ENCODE results near the gene ARHGAP15. TPM values are rescaled to one million over a fixed set of nuclear protein-coding genes. Genes with fewer than 3 reads are reported as not detected.

The ARHGAP15 gene
- total and polyA plus RNA-seq, 4 donors, result 3.8 to 17.9 (median 13.2) TPM

DNA sequence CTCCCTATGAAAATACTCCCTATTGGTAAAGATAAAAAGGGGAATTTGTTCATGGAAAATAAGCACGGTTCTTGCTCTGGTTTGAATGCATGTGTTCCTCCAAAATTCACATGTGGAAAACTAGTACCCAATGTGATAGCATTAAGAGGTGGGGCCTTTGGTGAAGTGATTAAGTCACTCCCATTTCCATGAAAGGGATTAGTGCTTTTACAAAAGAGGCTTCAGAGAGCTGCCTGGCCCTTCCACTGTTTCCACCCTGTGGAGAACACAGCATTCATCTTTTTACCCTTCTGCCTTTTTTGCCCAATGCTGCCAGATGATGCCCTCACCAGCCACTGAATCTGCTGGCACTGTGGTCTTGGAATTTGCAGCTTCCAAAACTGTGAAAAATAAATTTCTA is 666.8 kb downstream of the ARHGAP15 start:
- Histone ChIP-seq H3K27me3 (ENCODE audit: control insufficient read depth in 4 of 4, insufficient read depth in 4 of 4, low read length in 3 of 4) (peaks cover 0 to 4% (median 0%) of the 10 kb centered on the region in 4 donors), H3K27ac (ENCODE audit: low read depth in 1 of 2, low read length in 2 of 2) (no peak overlapping the region), H3K9me3 (ENCODE audit: control insufficient read depth in 4 of 4, low read length in 3 of 4) (no peaks in the 10 kb centered on the region), H3K36me3 (ENCODE audit: control insufficient read depth in 4 of 4, insufficient read depth in 3 of 4, low read depth in 1 of 4, low read length in 3 of 4) (no peaks in the 10 kb centered on the region), H3K4me3 (ENCODE audit: low read depth in 1 of 3, low read length in 3 of 3) (no peak overlapping the region), H3K9ac (ENCODE audit: low read depth in 1 of 2, low read length in 2 of 2) (no peak overlapping the region), H3K4me1 (ENCODE audit: control insufficient read depth in 4 of 4, insufficient read depth in 4 of 4, low read length in 3 of 4) (no peaks in the 10 kb centered on the region)
- DNase-seq (ENCODE audit: low spot score), result no peak
- 87% methylated on average over 1 of the region's 1 CpG for WGBS
- no peak for TF ChIP-seq JUND (IDR thresholded peaks at IDR 0.05)
- TF ChIP-seq SP1 (IDR thresholded peaks at IDR 0.05), result no peak
- TF ChIP-seq, protein P1, sequence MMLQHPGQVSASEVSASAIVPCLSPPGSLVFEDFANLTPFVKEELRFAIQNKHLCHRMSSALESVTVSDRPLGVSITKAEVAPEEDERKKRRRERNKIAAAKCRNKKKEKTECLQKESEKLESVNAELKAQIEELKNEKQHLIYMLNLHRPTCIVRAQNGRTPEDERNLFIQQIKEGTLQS (IDR thresholded peaks at IDR 0.05), result no peak
- TF ChIP-seq, protein P2, sequence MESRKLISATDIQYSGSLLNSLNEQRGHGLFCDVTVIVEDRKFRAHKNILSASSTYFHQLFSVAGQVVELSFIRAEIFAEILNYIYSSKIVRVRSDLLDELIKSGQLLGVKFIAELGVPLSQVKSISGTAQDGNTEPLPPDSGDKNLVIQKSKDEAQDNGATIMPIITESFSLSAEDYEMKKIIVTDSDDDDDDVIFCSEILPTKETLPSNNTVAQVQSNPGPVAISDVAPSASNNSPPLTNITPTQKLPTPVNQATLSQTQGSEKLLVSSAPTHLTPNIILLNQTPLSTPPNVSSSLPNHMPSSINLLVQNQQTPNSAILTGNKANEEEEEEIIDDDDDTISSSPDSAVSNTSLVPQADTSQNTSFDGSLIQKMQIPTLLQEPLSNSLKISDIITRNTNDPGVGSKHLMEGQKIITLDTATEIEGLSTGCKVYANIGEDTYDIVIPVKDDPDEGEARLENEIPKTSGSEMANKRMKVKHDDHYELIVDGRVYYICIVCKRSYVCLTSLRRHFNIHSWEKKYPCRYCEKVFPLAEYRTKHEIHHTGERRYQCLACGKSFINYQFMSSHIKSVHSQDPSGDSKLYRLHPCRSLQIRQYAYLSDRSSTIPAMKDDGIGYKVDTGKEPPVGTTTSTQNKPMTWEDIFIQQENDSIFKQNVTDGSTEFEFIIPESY (IDR thresholded peaks at IDR 0.05), result no peak
- no peak for TF ChIP-seq TAF1 (conservative IDR thresholded peaks at IDR 0.05)
- no peak for TF ChIP-seq GABPA (IDR thresholded peaks at IDR 0.05 in 1 of 2, conservative IDR thresholded peaks at IDR 0.05 in 1 of 2)
- no peak for TF ChIP-seq HNF4G (IDR thresholded peaks at IDR 0.05)
- no peak for TF ChIP-seq HNF4A (conservative IDR thresholded peaks at IDR 0.05)
- TF ChIP-seq RXRA (IDR thresholded peaks at IDR 0.05), result no peak
- TF ChIP-seq, protein P3, sequence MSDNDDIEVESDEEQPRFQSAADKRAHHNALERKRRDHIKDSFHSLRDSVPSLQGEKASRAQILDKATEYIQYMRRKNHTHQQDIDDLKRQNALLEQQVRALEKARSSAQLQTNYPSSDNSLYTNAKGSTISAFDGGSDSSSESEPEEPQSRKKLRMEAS (IDR thresholded peaks at IDR 0.05), result no peak

DNA sequence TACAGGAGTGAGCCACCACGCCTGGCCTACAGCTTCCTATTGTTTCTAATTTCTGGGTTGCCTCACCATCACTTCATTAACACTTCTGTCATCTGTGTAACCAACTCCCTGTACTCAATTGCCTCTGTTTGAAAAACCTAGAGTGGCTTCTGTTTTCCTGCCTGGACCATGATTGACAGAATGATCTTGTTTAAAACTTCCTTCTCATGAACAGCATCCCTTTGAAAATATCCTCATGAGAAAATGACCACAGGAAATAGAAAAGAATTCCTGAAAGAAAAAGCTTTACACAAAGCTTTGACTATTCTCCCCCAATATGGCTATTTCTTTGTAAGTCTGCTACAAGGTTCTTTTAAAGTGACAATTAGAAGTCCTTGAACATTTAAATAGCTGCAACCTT is 672.3 kb downstream of the ARHGAP15 start:
- Histone ChIP-seq H3K27me3 (ENCODE audit: control insufficient read depth in 4 of 4, insufficient read depth in 4 of 4, low read length in 3 of 4) (peaks cover 0 to 4% (median 0%) of the 10 kb centered on the region in 4 donors), H3K4me3 (ENCODE audit: low read depth in 1 of 3, low read length in 3 of 3) (no peak overlapping the region), H3K27ac (ENCODE audit: low read depth in 1 of 2, low read length in 2 of 2) (no peak overlapping the region), H3K9ac (ENCODE audit: low read depth in 1 of 2, low read length in 2 of 2) (no peak overlapping the region), H3K36me3 (ENCODE audit: control insufficient read depth in 4 of 4, insufficient read depth in 3 of 4, low read depth in 1 of 4, low read length in 3 of 4) (no peaks in the 10 kb centered on the region), H3K4me1 (ENCODE audit: control insufficient read depth in 4 of 4, insufficient read depth in 4 of 4, low read length in 3 of 4) (no peaks in the 10 kb centered on the region), H3K9me3 (ENCODE audit: control insufficient read depth in 4 of 4, low read length in 3 of 4) (no peaks in the 10 kb centered on the region)
- 69% methylated on average over 1 of the region's 1 CpG for WGBS
- no peak for TF ChIP-seq NR2F2 (IDR thresholded peaks at IDR 0.05)
- TF ChIP-seq, protein P4, sequence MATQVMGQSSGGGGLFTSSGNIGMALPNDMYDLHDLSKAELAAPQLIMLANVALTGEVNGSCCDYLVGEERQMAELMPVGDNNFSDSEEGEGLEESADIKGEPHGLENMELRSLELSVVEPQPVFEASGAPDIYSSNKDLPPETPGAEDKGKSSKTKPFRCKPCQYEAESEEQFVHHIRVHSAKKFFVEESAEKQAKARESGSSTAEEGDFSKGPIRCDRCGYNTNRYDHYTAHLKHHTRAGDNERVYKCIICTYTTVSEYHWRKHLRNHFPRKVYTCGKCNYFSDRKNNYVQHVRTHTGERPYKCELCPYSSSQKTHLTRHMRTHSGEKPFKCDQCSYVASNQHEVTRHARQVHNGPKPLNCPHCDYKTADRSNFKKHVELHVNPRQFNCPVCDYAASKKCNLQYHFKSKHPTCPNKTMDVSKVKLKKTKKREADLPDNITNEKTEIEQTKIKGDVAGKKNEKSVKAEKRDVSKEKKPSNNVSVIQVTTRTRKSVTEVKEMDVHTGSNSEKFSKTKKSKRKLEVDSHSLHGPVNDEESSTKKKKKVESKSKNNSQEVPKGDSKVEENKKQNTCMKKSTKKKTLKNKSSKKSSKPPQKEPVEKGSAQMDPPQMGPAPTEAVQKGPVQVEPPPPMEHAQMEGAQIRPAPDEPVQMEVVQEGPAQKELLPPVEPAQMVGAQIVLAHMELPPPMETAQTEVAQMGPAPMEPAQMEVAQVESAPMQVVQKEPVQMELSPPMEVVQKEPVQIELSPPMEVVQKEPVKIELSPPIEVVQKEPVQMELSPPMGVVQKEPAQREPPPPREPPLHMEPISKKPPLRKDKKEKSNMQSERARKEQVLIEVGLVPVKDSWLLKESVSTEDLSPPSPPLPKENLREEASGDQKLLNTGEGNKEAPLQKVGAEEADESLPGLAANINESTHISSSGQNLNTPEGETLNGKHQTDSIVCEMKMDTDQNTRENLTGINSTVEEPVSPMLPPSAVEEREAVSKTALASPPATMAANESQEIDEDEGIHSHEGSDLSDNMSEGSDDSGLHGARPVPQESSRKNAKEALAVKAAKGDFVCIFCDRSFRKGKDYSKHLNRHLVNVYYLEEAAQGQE (IDR thresholded peaks at IDR 0.05), result no peak
- no peak for TF ChIP-seq RAD21 (IDR thresholded peaks at IDR 0.05)
- no peak for TF ChIP-seq FOXA2 (IDR thresholded peaks at IDR 0.05)
- no peak for TF ChIP-seq GABPA (IDR thresholded peaks at IDR 0.05 in 1 of 2, conservative IDR thresholded peaks at IDR 0.05 in 1 of 2)
- TF ChIP-seq, protein P5, sequence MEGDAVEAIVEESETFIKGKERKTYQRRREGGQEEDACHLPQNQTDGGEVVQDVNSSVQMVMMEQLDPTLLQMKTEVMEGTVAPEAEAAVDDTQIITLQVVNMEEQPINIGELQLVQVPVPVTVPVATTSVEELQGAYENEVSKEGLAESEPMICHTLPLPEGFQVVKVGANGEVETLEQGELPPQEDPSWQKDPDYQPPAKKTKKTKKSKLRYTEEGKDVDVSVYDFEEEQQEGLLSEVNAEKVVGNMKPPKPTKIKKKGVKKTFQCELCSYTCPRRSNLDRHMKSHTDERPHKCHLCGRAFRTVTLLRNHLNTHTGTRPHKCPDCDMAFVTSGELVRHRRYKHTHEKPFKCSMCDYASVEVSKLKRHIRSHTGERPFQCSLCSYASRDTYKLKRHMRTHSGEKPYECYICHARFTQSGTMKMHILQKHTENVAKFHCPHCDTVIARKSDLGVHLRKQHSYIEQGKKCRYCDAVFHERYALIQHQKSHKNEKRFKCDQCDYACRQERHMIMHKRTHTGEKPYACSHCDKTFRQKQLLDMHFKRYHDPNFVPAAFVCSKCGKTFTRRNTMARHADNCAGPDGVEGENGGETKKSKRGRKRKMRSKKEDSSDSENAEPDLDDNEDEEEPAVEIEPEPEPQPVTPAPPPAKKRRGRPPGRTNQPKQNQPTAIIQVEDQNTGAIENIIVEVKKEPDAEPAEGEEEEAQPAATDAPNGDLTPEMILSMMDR (IDR thresholded peaks at IDR 0.05; ENCODE audit: low read depth, low read length, missing input control), result no peak
- no peak for TF ChIP-seq YY1 (IDR thresholded peaks at IDR 0.05)
- TF ChIP-seq, protein P1 (IDR thresholded peaks at IDR 0.05), result no peak
- no peak for TF ChIP-seq FOXA1 (IDR thresholded peaks at IDR 0.05)
- no peak for TF ChIP-seq SP1 (IDR thresholded peaks at IDR 0.05)
- no peak for TF ChIP-seq TAF1 (conservative IDR thresholded peaks at IDR 0.05)
- TF ChIP-seq, protein P3 (IDR thresholded peaks at IDR 0.05), result no peak
- no peak for TF ChIP-seq RXRA (IDR thresholded peaks at IDR 0.05)
- no peak for TF ChIP-seq HNF4G (IDR thresholded peaks at IDR 0.05)
- DNase-seq (ENCODE audit: low spot score), result no peak

Measured in liver (tissue), 9 donors.